Kidney tubule cell (primary cell): ENCODE measurements around the gene SCAF4.

Experiments
- DNase-seq: peaks from one replicate; pipeline ENCODE4 v3.0.0-alpha.2; 2018; ENCODE audit warnings: low spot score

Gene SCAF4

GRCh38 chr21:31713973-31714740 is 17.8 kb downstream of the SCAF4 start:
- DNase-seq: no peak

- no peak for DNase-seq
Measured at GRCh38 chr21:31713115-31713514, 18.8 kb downstream of the SCAF4 start.

GRCh38 chr21:31711745-31712285 is 20.1 kb downstream of the SCAF4 start:
- DNase-seq: no peak

GRCh38 chr21:31711326-31711725 is 20.6 kb downstream of the SCAF4 start:
- no peak for DNase-seq

- DNase-seq: no peak
Measured at GRCh38 chr21:31710586-31710985, 21.3 kb downstream of the SCAF4 start.

- DNase-seq: no peak
Measured at GRCh38 chr21:31708541-31708940, 23.4 kb downstream of the SCAF4 start.

GRCh38 chr21:31707499-31707898 is 24.4 kb downstream of the SCAF4 start:
- DNase-seq: no peak

- no peak for DNase-seq
Measured at GRCh38 chr21:31706562-31706961, 25.4 kb downstream of the SCAF4 start.

GRCh38 chr21:31700040-31700439 is 31.9 kb downstream of the SCAF4 start:
- no peak for DNase-seq

GRCh38 chr21:31698461-31698860 is 33.5 kb downstream of the SCAF4 start:
- DNase-seq: no peak

GRCh38 chr21:31696424-31696823 is 35.5 kb downstream of the SCAF4 start:
- DNase-seq: no peak

- no peak for DNase-seq
Measured at GRCh38 chr21:31693222-31693621, 38.7 kb downstream of the SCAF4 start.

- DNase-seq: no peak
Measured at GRCh38 chr21:31688603-31689368, 43.1 kb downstream of the SCAF4 start.

GRCh38 chr21:31687108-31687507 is 44.8 kb downstream of the SCAF4 start:
- DNase-seq: no peak

GRCh38 chr21:31686272-31686915 is 45.5 kb downstream of the SCAF4 start:
- no peak for DNase-seq

GRCh38 chr21:31684918-31685317 is 47.0 kb downstream of the SCAF4 start:
- no peak for DNase-seq

- DNase-seq: no peak
Measured at GRCh38 chr21:31683029-31683428, 48.9 kb downstream of the SCAF4 start.

GRCh38 chr21:31682620-31683019 is 49.3 kb downstream of the SCAF4 start:
- no peak for DNase-seq

GRCh38 chr21:31678478-31678877 is 53.4 kb downstream of the SCAF4 start:
- DNase-seq: no peak

- no peak for DNase-seq
Measured at GRCh38 chr21:31677047-31677446, 54.9 kb downstream of the SCAF4 start.

- no peak for DNase-seq
Measured at GRCh38 chr21:31675960-31676359, 56.0 kb downstream of the SCAF4 start.

GRCh38 chr21:31675318-31675717 is 56.6 kb downstream of the SCAF4 start:
- no peak for DNase-seq
